Left ventricle myocardium inferior (tissue), 1 donor: ENCODE results near the gene GLTPD2. TPM values are rescaled to one million over a fixed set of nuclear protein-coding genes. Genes with fewer than 3 reads are reported as not detected.
"Not testable (repeated sequence)": the region's sequence is repeated elsewhere in the genome, so short reads cannot be mapped to it uniquely, and the experiment has no call there.

Source experiments
- DNase-seq: peaks from one replicate; pipeline ENCODE4 v3.0.0-alpha.2; 2020
- H3K27ac ChIP-seq: fragments of 200-600 bp; replicated peaks from 2 replicates; pipeline ENCODE4 v1.8.0; 2021
- H3K27me3 ChIP-seq: fragments of 200-600 bp; 2 replicates; pipeline ENCODE4 v1.8.0; 2021; ENCODE audit warnings: low read depth
- H3K36me3 ChIP-seq: fragments of 200-600 bp; 2 replicates; pipeline ENCODE4 v1.8.0; 2021
- H3K4me1 ChIP-seq: fragments of 200-600 bp; 2 replicates; pipeline ENCODE4 v1.8.0; 2021
- H3K4me3 ChIP-seq: fragments of 200-600 bp; 2 replicates; pipeline ENCODE4 v1.8.0; 2021; ENCODE audit warnings: mild to moderate bottlenecking, moderate library complexity
- H3K9me3 ChIP-seq: fragments of 200-600 bp; replicated peaks from 2 replicates; pipeline ENCODE4 v1.8.0; 2021
- intact Hi-C: fragments of 100-400 bp; cut with micrococcal nuclease; formaldehyde crosslinking; loops from one replicate; pipeline ENCODE4 v1.11.0; 2022
- total RNA-seq: library from RNA; stranded (reverse); fragmentation: NEBNext Ultra II Directional; extraction: Animal tissue kit (Norgen Biotek cat#: 25700); gene quantifications from one replicate; pipeline ENCODE4 v1.2.1, GENCODE V29; 2021
- TF ChIP-seq, protein P1 (sequence below): fragments of 200-600 bp; IDR thresholded peaks from 2 replicates; pipeline ENCODE4 v1.8.0; 2021; ENCODE audit warnings: antibody characterized with exemption, mild to moderate bottlenecking, borderline replicate concordance
- donor health status: DM: no; HTN: yes; CAD: no; lungs with severe emphysema.

Gene GLTPD2
- total RNA-seq, 1 donor from 2014 or later: not detected

DNA sequence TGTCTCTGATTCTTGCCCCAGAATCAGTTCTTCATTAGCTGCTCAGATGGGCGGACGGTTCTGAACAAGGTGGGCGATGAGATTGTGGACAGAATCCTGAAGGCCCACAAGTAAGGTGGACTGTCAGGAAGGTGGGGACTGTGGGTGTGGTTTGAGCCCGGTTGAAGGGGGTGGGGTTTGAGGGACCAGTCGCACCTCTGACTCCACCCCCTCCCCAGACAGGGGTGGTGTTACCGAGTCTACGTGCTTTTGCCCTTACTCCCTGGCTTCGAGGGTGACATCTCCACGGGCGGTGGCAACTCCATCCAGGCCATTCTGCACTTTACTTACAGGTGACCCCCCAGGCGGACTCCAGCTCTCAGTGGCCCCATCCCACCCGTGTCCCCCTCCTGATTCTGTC, 29.5 kb downstream of the GLTPD2 start:
- intact Hi-C loops: no loop called here

DNA sequence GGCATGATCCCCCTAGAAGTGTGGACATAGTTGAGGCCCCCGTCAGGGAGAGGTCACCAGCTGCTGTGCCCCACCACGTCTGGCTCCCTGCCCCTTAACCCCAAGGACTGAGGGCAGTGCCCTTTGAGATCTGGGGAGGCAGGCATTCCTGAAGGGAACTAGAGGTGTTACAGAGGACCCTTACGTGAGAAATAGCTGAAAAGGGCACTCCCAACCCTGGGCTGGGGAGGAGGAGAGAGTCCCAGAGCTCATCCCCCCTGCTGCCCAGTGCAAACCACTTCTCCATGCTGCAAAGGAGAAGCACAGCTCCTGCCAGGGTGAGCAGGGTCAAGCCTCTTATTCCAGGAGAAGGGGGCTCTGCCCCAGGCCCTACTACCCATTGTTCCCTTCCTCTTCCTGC, 34.1 kb downstream of the GLTPD2 start:
- no peaks in the 10 kb centered on the region for H3K4me1 ChIP-seq
- no peaks in the 10 kb centered on the region for H3K27me3 ChIP-seq
- H3K9me3 ChIP-seq: no peaks in the 10 kb centered on the region
- H3K27ac ChIP-seq: no peak overlapping the region
- H3K4me3 ChIP-seq: no peak overlapping the region
- intact Hi-C loops: no loop called here
- peaks cover 32% of the 10 kb centered on the region for H3K36me3 ChIP-seq
- DNase-seq: no peak
- TF ChIP-seq, protein P1, sequence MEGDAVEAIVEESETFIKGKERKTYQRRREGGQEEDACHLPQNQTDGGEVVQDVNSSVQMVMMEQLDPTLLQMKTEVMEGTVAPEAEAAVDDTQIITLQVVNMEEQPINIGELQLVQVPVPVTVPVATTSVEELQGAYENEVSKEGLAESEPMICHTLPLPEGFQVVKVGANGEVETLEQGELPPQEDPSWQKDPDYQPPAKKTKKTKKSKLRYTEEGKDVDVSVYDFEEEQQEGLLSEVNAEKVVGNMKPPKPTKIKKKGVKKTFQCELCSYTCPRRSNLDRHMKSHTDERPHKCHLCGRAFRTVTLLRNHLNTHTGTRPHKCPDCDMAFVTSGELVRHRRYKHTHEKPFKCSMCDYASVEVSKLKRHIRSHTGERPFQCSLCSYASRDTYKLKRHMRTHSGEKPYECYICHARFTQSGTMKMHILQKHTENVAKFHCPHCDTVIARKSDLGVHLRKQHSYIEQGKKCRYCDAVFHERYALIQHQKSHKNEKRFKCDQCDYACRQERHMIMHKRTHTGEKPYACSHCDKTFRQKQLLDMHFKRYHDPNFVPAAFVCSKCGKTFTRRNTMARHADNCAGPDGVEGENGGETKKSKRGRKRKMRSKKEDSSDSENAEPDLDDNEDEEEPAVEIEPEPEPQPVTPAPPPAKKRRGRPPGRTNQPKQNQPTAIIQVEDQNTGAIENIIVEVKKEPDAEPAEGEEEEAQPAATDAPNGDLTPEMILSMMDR: no peak

More for the DNA sequence above, 29.5 kb downstream of the GLTPD2 start:
- Histone ChIP-seq H3K27me3 (no peaks in the 10 kb centered on the region), H3K27ac (no peak overlapping the region), H3K36me3 (peaks cover 67% of the 10 kb centered on the region), H3K4me1 (no peaks in the 10 kb centered on the region), H3K9me3 (no peaks in the 10 kb centered on the region), H3K4me3 (no peak overlapping the region)
- TF ChIP-seq, protein P1: no peak
- no peak for DNase-seq

DNA sequence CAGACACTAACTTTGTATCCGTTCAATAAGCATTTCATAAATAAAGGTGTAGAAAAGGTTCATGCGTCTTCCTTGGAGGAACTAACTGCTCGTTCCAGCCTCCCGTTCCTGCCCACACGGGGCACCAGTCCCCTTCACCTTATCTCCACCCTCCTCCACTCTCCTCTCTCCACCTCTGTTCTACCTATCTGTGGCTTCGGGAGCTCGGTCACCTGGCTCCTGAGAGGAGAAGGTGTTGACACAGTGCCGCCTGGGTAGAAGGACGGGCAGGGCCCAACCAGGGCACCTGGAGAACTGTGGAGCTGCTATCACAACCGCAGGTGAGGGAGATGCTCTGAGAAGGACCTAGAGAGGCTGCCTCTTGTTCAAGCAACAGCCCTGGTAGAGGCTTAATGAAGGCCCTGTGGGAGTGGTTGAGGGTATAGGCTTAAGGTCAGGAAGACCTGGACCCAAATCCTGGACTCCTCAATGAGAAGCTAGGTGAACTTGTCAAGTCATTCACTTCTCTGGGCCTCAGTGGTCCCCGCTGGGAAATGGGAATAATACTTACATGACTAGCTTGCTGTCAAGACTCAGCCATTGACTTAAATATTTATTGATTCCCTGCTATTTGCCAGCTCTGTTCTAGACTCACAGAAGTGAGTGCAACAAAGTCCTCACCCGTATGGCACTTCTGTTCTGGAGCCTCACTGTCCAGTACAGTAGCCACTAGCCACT, 34.8 kb downstream of the GLTPD2 start:
- TF ChIP-seq, protein P1: no peak
- Histone ChIP-seq H3K4me1 (no peaks in the 10 kb centered on the region), H3K36me3 (peaks cover 31% of the 10 kb centered on the region), H3K9me3 (no peaks in the 10 kb centered on the region), H3K27me3 (no peaks in the 10 kb centered on the region), H3K4me3 (no peak overlapping the region), H3K27ac (no peak overlapping the region)
- no peak for DNase-seq
- intact Hi-C loops: no loop called here

DNA sequence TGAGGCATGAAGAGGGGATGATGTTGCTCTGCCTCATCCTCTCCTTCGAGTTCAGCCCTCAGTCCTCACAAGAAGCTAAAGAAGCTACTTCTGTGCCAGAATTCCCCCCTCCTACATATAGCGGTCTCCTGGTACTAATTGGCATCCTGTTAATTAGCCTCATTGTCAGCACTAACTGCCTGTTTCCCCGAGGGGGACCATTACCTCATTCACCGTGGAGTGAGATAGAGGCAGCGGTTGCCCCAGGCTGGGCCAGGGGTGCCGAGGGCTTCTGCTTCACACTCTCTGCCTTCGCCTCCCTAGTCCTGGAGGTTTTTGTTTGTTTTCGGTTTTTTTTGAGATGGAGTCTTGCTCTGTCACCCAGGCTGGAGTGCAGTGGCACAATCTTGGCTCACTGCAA, 38.6 kb downstream of the GLTPD2 start:
- Histone ChIP-seq H3K36me3 (peaks cover 4% of the 10 kb centered on the region), H3K27me3 (no peaks in the 10 kb centered on the region), H3K4me1 (no peaks in the 10 kb centered on the region), H3K27ac (no peak overlapping the region), H3K4me3 (no peak overlapping the region), H3K9me3 (no peaks in the 10 kb centered on the region)
- TF ChIP-seq, protein P1: no peak
- DNase-seq: no peak
- intact Hi-C loops: no loop called here

DNA sequence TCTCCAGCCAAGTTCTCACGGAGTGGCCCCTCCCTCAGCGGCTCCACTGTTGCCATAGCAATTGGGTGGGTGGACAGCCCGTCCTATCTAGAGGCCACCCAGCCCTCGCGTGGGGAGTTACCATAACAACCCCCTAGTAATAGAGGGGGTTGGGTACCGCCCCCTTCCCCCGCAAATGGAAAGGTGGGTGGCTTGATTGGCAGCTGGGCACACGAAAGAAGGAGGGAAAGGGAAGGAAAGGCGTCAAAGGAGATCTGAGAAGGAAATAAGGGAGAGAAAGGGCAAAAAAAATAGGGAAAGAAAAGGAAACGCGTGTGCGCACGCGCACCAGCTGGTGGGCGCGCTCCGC, 44.0 kb downstream of the GLTPD2 start:
- intact Hi-C loops: loop anchor here (10.0 kb wide), 1 partner anchor 52 kb away; no protein-coding TSS in a partner anchor
- peaks cover 47% of the 10 kb centered on the region for H3K4me1 ChIP-seq
- DNase-seq, H3K9me3 ChIP-seq, H3K27me3 ChIP-seq, H3K36me3 ChIP-seq: not testable (repeated sequence)
- peak overlapping the region; percentile 93 for H3K4me3 ChIP-seq
- peak overlapping the region; percentile 95 for H3K27ac ChIP-seq

DNA sequence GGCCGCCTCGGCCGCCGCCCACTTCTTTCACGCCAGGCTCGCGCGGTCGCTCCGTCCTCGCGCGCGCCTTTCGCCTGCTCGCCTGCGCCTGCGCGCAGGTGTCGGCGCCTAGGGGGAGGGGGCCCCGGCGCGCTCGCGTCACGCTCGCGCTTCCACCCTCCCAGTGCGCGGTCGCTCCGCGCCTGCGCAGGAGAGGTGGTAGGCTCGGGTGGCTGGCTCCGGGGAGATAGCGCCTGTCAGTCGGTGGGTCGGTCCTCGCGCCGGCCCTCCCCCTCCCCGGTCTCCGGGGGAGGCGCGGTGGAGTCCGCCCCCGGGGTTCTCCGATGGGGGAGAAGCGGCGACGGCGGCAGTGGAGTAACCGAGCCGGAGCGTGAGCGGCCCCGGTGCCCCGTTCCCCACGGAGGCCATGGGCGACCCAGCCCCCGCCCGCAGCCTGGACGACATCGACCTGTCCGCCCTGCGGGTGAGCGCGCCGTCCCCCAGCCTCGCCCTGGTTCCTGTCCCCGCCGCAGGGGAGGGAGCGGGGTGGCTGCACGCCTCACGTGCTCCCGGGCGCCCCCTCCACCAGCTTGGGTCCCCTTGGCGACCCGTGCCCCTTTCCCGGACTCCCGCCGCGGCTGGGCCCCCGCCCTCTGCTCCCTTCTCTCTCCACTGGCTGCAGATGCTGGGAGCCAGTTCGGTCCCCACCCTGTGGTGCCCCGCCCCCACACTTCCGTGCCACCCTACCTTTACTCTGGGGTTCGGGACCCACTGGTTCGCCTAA, 44.6 kb downstream of the GLTPD2 start, which contains the start of gene MINK1:
Gene MINK1, plus strand, starts transcription at position 163 of the 763 bp plus-strand sequence. Its CDS starts 244 bp downstream, at position 407.
- Histone ChIP-seq H3K27me3 (no peaks in the 10 kb centered on the region), H3K9me3 (no peaks in the 10 kb centered on the region), H3K36me3 (no peaks in the 10 kb centered on the region), H3K27ac (peak within 1 kb of the TSS; percentile 95), H3K4me1 (peaks cover 52% of the 10 kb centered on the region), H3K4me3 (peak within 1 kb of the TSS; percentile 93)
- TF ChIP-seq, protein P1: no peak
- intact Hi-C loops: loop anchor here (10.0 kb wide), 1 partner anchor 51 kb away; no protein-coding TSS in a partner anchor
- peak; percentile 87 for DNase-seq
